GM12892 (cell line): ENCODE results near the gene AMZ1.
"Not testable (repeated sequence)": the region's sequence is repeated elsewhere in the genome, so short reads cannot be mapped to it uniquely, and the experiment has no call there.

Source experiments
- DNase-seq: peaks from one replicate; pipeline ENCODE4 v3.0.0; 2011; ENCODE audit not compliant: insufficient read length
- FAIRE-seq: peaks from 2 replicates; lab custom pipeline; 2011; peaks lifted over from hg19 to GRCh38; lab: Jason Lieb, UNC
- POLR2A ChIP-seq: IDR thresholded peaks from 2 replicates; pipeline ENCODE4 v1.6.1; 2011; ENCODE audit warnings: low read depth, low read length, control low read depth
- POLR2AphosphoS5 ChIP-seq: IDR thresholded peaks from 2 replicates; pipeline ENCODE4 v1.6.1; 2011; ENCODE audit warnings: low read depth, low read length, control low read depth
- TAF1 ChIP-seq: IDR thresholded peaks from 2 replicates; pipeline ENCODE4 v1.6.1; 2011; ENCODE audit warnings: low read depth, mild to moderate bottlenecking, control low read depth, low read length, borderline replicate concordance

The AMZ1 gene

DNA sequence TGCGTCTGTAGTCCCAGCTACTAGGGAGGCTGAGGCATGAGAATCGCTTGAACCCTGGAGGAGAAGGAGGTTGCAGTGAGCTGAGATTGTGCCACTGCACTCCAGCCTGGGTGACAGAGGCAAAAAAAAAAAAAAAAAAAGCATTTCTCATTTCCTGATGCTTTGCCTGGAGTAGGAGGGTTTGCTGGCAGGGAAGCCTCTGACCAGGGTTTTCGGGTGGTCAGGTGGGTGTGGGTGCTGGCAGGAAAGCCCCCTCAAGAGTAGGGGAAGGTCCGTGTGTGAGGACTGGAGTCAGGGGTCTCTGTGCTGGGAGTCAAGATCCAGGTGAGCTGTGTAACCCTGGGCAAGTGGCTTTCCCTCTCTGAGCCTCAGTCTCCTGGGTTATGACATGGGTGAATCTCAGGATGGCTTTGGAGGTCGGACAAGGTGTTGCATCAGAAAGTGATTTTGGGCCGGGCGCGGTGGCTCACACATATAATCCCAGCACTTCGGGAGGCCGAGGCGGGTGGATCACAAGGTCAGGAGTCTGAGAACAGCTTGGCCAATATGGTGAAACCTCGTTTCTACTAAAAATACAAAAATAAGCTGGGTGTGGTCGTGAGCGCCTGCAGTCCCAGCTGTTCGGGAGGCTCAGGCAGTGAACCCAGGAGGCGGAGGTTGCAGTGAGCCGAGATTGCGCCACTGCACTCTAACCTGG, 3.2 kb downstream of the AMZ1 start:
- no peak for TF ChIP-seq POLR2AphosphoS5
- no peak for TF ChIP-seq TAF1
- TF ChIP-seq POLR2A = no peak
- DNase-seq = no peak
- FAIRE-seq = no peak

DNA sequence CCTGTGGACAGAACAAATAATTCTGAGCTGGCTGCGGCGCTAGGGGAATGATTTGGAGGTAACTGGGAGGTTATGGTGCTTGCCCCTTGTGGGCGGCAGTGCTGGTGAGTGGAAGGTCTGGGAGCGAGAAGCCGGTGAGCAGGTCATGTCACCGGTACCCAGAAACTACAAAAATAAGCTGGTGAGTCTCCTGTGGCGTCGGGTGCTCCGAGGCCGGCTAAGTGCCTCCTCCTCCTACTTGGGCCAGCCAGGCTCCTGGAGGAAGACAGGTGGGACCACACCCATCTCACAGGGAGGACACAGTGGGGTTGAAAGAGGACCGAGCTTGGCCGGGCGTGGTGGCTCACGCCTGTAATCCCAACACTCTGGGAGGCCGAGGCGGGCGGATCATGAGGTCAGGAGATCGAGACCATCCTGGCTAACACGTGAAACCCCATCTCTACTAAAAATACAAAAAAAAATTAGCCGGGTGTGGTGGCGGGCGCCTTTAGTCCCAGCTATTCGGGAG, 4.0 kb downstream of the AMZ1 start:
- not testable (repeated sequence) for FAIRE-seq, DNase-seq

GRCh38 chr7:2692543-2692942, 4.5 kb downstream of the AMZ1 start:
- no peak for FAIRE-seq
- no peak for TF ChIP-seq POLR2A

DNA sequence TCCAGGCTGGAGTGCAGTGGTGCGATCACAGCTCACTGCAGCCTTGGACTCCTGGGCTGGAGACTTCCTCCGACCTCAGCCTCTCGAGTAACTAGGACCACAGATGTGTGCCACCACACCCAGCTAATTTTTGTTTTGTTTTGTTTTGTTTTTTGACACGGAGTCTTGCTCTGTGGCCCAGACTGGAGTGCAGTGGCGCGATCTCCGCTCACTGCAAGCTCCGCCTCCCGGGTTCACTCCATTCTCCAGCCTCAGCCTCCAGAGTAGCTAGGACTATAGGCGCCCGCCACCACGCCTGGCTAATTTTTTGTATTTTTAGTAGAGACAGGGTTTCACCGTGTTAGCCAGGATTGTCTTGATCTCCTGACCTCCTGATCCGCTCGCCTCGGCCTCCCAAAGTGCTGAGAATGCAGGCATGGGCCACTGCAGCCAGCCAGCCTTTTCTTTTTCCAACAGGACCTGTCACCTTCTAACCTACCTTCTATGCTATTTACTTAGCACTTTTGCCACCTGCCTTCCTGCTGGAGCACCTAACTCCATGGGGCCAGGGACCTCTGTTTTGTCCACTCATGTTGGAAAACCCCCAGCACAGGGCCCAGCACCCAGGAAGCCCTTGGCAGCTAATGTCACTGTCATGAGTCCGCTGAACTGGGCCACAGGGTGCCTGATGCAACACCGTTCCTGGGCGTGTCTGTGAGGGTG, 5.6 kb downstream of the AMZ1 start:
- not testable (repeated sequence) for DNase-seq
- peak; percentile 53 for FAIRE-seq

More at GRCh38 chr7:2692543-2692942, 4.5 kb downstream of the AMZ1 start:
- DNase-seq = no peak

GRCh38 chr7:2694122-2694436, 6.1 kb downstream of the AMZ1 start:
- not testable (repeated sequence) for DNase-seq, FAIRE-seq

GRCh38 chr7:2698581-2699288, 10.7 kb downstream of the AMZ1 start:
- TF ChIP-seq POLR2AphosphoS5 (peak; percentile 67), POLR2A (peak; percentile 43; the same call in 1 of the 2 replicates), TAF1 (no peak)
- DNase-seq (peak; percentile 96), FAIRE-seq (peak; percentile 100)

- no peak for FAIRE-seq
- DNase-seq = no peak
- no peak; the same call in 1 of the 2 replicates for TF ChIP-seq POLR2A
- no peak for TF ChIP-seq POLR2AphosphoS5
- TF ChIP-seq TAF1 = no peak
These were observed 11.3 kb downstream of the AMZ1 start for GRCh38 chr7:2699289-2699620.

DNA sequence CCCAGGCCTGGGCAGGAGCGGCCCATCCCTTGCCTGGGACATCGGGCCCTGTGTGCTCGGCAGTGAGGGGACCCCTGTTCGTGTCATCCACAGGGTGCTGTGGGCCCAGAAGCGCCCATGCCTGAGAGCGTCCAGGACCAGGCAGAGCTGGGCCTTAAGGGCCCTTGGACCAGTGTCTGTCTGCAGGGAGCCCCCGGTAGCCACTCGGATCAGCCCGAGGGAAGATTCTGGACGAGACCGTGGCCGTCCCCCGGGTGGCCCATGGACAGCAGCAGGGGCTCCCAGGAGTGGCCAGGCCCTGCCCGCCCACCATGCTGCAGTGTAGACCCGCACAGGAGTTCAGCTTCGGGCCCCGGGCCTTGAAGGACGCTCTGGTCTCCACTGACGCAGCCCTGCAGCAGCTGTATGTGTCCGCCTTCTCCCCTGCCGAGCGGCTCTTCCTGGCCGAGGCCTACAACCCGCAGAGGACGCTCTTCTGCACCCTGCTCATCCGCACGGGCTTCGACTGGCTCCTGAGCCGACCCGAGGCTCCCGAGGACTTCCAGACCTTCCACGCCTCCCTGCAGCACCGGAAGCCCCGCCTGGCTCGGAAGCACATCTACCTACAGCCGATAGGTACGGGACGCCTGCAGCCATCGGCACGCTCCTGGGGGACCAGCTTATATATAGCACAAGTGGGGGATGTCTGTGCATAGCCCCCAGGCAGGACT, 12.3 kb downstream of the AMZ1 start:
- TF ChIP-seq POLR2A (no peak), TAF1 (no peak), POLR2AphosphoS5 (no peak)
- DNase-seq (no peak), FAIRE-seq (no peak)

DNA sequence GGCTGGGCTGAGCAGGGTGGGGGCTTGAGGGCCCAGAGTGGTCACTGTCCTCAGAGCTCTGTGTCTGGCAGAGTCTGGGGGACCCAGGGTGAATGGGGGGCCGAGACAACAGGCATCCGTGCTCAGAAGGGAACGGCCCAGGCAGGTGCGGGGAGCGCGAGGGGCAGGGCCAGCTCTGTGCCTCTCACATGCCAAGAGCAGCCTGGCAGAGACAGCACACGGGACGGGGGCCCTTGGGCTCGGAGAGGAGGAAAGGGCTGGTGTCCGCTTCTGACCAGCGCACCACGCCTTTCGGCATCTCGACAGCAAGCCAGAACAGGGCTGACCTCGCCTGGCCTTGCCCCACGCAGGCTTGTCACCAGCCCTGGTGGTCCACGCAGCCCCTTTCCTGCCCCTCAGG, 13.4 kb downstream of the AMZ1 start:
- DNase-seq (no peak), FAIRE-seq (no peak)
- no peak for TF ChIP-seq POLR2AphosphoS5
- TF ChIP-seq TAF1 = no peak
- TF ChIP-seq POLR2A = no peak

GRCh38 chr7:2701832-2702593, 14.0 kb downstream of the AMZ1 start:
- DNase-seq (no peak), FAIRE-seq (peak; percentile 53)
- TF ChIP-seq POLR2AphosphoS5 (no peak), POLR2A (no peak), TAF1 (no peak)

GRCh38 chr7:2702594-2702957, 14.6 kb downstream of the AMZ1 start:
- DNase-seq (no peak), FAIRE-seq (no peak)
- TF ChIP-seq POLR2AphosphoS5 = no peak
- TF ChIP-seq POLR2A = no peak
- TF ChIP-seq TAF1 = no peak
